GM21381 (cell line): Measurements from ENCODE around the gene FBXL17.

Experiments
- ATAC-seq: cut with Tn5 transposase; IDR thresholded peaks from one replicate; pipeline ENCODE4 v1.9.1; 2021; ENCODE audit warnings: mild to moderate bottlenecking, moderate library complexity; ENCODE audit not compliant: unreplicated experiment

Gene FBXL17

GRCh38 chr5:107826311-107827000 is 555.4 kb downstream of the FBXL17 start:
- ATAC-seq: no peak

GRCh38 chr5:107824821-107825220 is 557.1 kb downstream of the FBXL17 start:
- no peak for ATAC-seq

GRCh38 chr5:107821288-107821687 is 560.6 kb downstream of the FBXL17 start:
- ATAC-seq: no peak

GRCh38 chr5:107820429-107820828 is 561.5 kb downstream of the FBXL17 start:
- ATAC-seq: no peak

GRCh38 chr5:107817951-107818350 is 563.9 kb downstream of the FBXL17 start:
- no peak for ATAC-seq

GRCh38 chr5:107817436-107817835 is 564.5 kb downstream of the FBXL17 start:
- ATAC-seq: no peak

- ATAC-seq: no peak
Observed at GRCh38 chr5:107815109-107815508, 566.8 kb downstream of the FBXL17 start.

- ATAC-seq: no peak
Observed at GRCh38 chr5:107814183-107814827, 567.6 kb downstream of the FBXL17 start.

- ATAC-seq: peak; percentile 88
Observed at GRCh38 chr5:107813559-107813958, 568.3 kb downstream of the FBXL17 start.

- ATAC-seq: peak; percentile 67
Observed at GRCh38 chr5:107812570-107813141, 569.2 kb downstream of the FBXL17 start.

GRCh38 chr5:107809201-107810034 is 572.5 kb downstream of the FBXL17 start:
- no peak for ATAC-seq
